Psoas muscle (tissue), 8 donors: ENCODE results near the gene KBTBD12. TPM values are rescaled to one million over a fixed set of nuclear protein-coding genes. Genes with fewer than 3 reads are reported as not detected.
A peak's percentile ranks its signal among the peaks of the same experiment; 100 is the strongest.

Experiments
- ATAC-seq, 4 donors: fragments of 200-7000 bp; cut with Tn5 transposase; one replicate each; pipeline ENCODE4 v1.9.1; 2020; ENCODE audit warnings: moderate library complexity in 3 of 4, mild to moderate bottlenecking in 2 of 4
- DNase-seq, 2 donors: peaks; one replicate each; pipeline ENCODE4 v3.0.0-alpha.2; 2020
- H3K27ac ChIP-seq: fragments of 200-600 bp; one replicate; pipeline ENCODE4 v1.8.0; 2022
- H3K27me3 ChIP-seq, 3 donors: fragments of 200-600 bp in 1 of 3; one replicate each; pipeline versions ENCODE4 v1.6.1 to v1.8.0; 2013 to 2022; ENCODE audit warnings: low read length in 2 of 3, mild to moderate bottlenecking in 2 of 3, moderate library complexity in 1 of 3; ENCODE audit not compliant: insufficient read depth in 3 of 3
- H3K36me3 ChIP-seq, 2 donors: fragments of 200-600 bp in 1 of 2; one replicate each; pipeline versions ENCODE4 v1.6.1 to v1.8.0; 2013 to 2022; ENCODE audit warnings: low read depth in 1 of 2, mild to moderate bottlenecking in 1 of 2, moderate library complexity in 1 of 2; ENCODE audit not compliant: insufficient read depth in 1 of 2
- H3K4me1 ChIP-seq: fragments of 200-600 bp; one replicate; pipeline ENCODE4 v1.8.0; 2022
- H3K4me3 ChIP-seq: fragments of 200-600 bp; one replicate; pipeline ENCODE4 v1.8.0; 2022; ENCODE audit warnings: mild to moderate bottlenecking
- H3K9me3 ChIP-seq: fragments of 200-600 bp; one replicate; pipeline ENCODE4 v1.8.0; 2022
- WGBS, 3 donors: extraction: QIAGEN DNeasy Blood & Tissue Kit; methylation state at CpG; one replicate each; pipeline versions ENCODE4 v1.1.6 to v1.1.7; 2013; 5-methylcytosine and 5-hydroxymethylcytosine counted together
- intact Hi-C, 2 donors: fragments of 100-400 bp; cut with DNase I; formaldehyde crosslinking; loops; one replicate each; pipeline versions ENCODE4 v1.11.0 to v1.14.2; 2022
- polyA plus RNA-seq, 3 donors: library from polyadenylated mRNA; stranded (reverse); fragments of 200-250 nt; gene quantifications; one replicate each; pipeline ENCODE4 v1.2.3, GENCODE V29; 2013
- total RNA-seq, 4 donors: library from RNA; stranded (reverse); fragmentation: NEBNext Ultra II Directional in 2 of 4; extraction: Animal tissue kit (Norgen Biotek cat#: 25700) in 2 of 4; gene quantifications; one replicate each; pipeline versions ENCODE4 v1.2.1 to v1.2.4, GENCODE V29; 2021 to 2023
- TF ChIP-seq, protein P1 (sequence below): fragments of 200-600 bp; IDR thresholded peaks from one replicate; pipeline ENCODE4 v1.8.0; 2022; ENCODE audit warnings: antibody characterized with exemption
- donor health status: healthy with polysubstance abuse.
- donor health status: DM: no; HTN: no; CAD: no; lungs with moderate emphysema.
- donor health status: Bipolar disorder and iron deficiency.
- donor health status: healthy.
- donor health status: DM: yes; HTN: yes; CAD: no.
- donor health status: DM: no; HTN: no; CAD: no.
- donor health status: DM: no; HTN: no; CAD: no.
- donor health status: DM: yes; HTN: yes; CAD: no.

Gene KBTBD12
- total and polyA plus RNA-seq, 7 donors, result 2.1 to 47.5 (median 20.6) TPM

- Histone ChIP-seq H3K9me3 (peaks cover 7% of the 10 kb centered on the region), H3K4me1 (no peaks in the 10 kb centered on the region), H3K27ac (no peak overlapping the region), H3K36me3 (no peaks in the 10 kb centered on the region), H3K4me3 (no peak overlapping the region), H3K27me3 (no peaks in the 10 kb centered on the region)
- TF ChIP-seq, protein P1, sequence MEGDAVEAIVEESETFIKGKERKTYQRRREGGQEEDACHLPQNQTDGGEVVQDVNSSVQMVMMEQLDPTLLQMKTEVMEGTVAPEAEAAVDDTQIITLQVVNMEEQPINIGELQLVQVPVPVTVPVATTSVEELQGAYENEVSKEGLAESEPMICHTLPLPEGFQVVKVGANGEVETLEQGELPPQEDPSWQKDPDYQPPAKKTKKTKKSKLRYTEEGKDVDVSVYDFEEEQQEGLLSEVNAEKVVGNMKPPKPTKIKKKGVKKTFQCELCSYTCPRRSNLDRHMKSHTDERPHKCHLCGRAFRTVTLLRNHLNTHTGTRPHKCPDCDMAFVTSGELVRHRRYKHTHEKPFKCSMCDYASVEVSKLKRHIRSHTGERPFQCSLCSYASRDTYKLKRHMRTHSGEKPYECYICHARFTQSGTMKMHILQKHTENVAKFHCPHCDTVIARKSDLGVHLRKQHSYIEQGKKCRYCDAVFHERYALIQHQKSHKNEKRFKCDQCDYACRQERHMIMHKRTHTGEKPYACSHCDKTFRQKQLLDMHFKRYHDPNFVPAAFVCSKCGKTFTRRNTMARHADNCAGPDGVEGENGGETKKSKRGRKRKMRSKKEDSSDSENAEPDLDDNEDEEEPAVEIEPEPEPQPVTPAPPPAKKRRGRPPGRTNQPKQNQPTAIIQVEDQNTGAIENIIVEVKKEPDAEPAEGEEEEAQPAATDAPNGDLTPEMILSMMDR, result no peak
- intact Hi-C loops, result no loop called here
- ATAC-seq (no peak), DNase-seq (no peak)
Measured at GRCh38 chr3:127886956-127887231, 28.1 kb upstream of the KBTBD12 start.

- ATAC-seq (no peak), DNase-seq (no peak)
- intact Hi-C loops, result no loop called here
- H3K36me3 ChIP-seq, result no peaks in the 10 kb centered on the region
- H3K4me1 ChIP-seq, result no peaks in the 10 kb centered on the region
- TF ChIP-seq, protein P1, result no peak
- 85 to 89% (median 88%) methylated on average over 4 of the region's 4 CpGs for WGBS, 3 donors
- no peak overlapping the region for H3K27ac ChIP-seq
- no peak overlapping the region for H3K4me3 ChIP-seq
- H3K27me3 ChIP-seq, result no peaks in the 10 kb centered on the region
- H3K9me3 ChIP-seq, result peaks cover 7% of the 10 kb centered on the region
Measured at GRCh38 chr3:127887321-127887720, 27.7 kb upstream of the KBTBD12 start.

DNA sequence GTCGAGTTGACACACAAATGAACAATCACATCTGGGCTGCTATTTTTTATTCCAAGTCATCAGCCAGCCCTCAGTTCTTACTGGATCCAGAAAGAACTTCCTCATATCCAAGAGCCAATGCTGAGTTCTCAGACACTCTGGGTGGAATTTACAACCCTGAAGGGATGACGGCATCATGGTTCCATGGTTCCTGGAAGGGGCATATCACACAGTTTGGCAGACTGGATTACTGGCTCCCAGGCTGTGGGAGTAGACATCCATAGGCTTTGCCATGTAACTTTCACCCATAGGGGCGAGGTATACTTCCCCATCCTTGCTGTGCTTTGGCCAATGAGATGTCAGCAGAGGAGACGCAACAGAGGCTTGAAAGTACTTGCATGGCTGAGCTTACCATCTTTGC is 26.9 kb upstream of the KBTBD12 start:
- Histone ChIP-seq H3K4me3 (no peak overlapping the region), H3K36me3 (no peaks in the 10 kb centered on the region), H3K27me3 (no peaks in the 10 kb centered on the region), H3K27ac (no peak overlapping the region), H3K9me3 (peaks cover 7% of the 10 kb centered on the region), H3K4me1 (no peaks in the 10 kb centered on the region)
- ATAC-seq (peak in 1 of 4 donors; percentile 14), DNase-seq (no peak)
- TF ChIP-seq, protein P1, result no peak
- WGBS, 3 donors, result 75 to 86% (median 84%) methylated on average over 4 of the region's 4 CpGs
- intact Hi-C loops, result no loop called here

DNA sequence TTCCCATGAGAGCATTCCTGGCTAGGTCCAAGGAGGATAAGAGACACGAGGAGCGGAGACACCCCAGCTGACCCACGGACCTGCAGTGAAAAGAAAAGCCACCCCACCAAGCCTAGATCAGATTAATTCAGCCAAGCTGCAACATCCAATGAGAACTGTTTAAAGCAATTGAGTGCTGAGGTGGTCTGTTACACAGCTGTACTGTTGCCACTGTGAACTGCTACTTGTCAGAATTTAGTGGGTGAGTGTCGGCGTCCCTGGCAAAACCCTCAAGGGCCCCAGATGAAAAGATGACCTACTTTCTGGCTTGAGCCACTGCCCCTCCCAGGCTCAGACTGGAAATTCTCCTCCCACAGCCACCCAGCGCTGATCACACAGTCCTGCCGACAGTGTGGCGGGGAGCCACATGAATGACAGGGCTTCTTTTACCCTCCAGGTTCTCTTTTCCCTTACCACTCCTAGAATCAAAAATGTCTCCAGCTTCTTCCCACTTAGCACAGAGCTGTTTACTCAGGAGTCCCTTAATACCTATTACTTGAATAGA is 26.4 kb upstream of the KBTBD12 start:
- DNase-seq, result peak; percentile 62 to 69
- H3K36me3 ChIP-seq, result no peaks in the 10 kb centered on the region
- ATAC-seq, result peak; percentile 54 to 80 (median 76)
- H3K4me3 ChIP-seq, result no peak overlapping the region
- peaks cover 7% of the 10 kb centered on the region for H3K9me3 ChIP-seq
- intact Hi-C loops, result no loop called here
- no peaks in the 10 kb centered on the region for H3K4me1 ChIP-seq
- H3K27ac ChIP-seq, result no peak overlapping the region
- 49 to 68% (median 50%) methylated on average over 8 of the region's 8 CpGs for WGBS, 3 donors
- TF ChIP-seq, protein P1, result no peak
- H3K27me3 ChIP-seq, result no peaks in the 10 kb centered on the region

- intact Hi-C loops, result no loop called here
- no peak overlapping the region for H3K27ac ChIP-seq
Measured at GRCh38 chr3:127889461-127889863, 25.6 kb upstream of the KBTBD12 start.

More at GRCh38 chr3:127889461-127889863, 25.6 kb upstream of the KBTBD12 start:
- Histone ChIP-seq H3K36me3 (no peaks in the 10 kb centered on the region), H3K27me3 (no peaks in the 10 kb centered on the region), H3K4me1 (no peaks in the 10 kb centered on the region), H3K9me3 (peaks cover 7% of the 10 kb centered on the region), H3K4me3 (no peak overlapping the region)
- 52 to 61% (median 61%) methylated on average over 1 of the region's 1 CpG for WGBS, 3 donors
- DNase-seq (no peak), ATAC-seq (peak in 3 of 4 donors; percentile 62 to 79 (median 72))
- TF ChIP-seq, protein P1, result no peak
